HCT116 (cell line): Measurements from ENCODE around the gene KIF26B. TPM values are rescaled to one million over a fixed set of nuclear protein-coding genes. Genes with fewer than 3 reads are reported as not detected.

Experiments
- ATAC-seq: fragments of 200-7000 bp; cut with Tn5 transposase; 2 replicates; pipeline ENCODE4 v1.9.1; 2020; ENCODE audit warnings: mild to moderate bottlenecking, moderate library complexity
- BruUV-seq: library from RNA; stranded (reverse); fragments of 400-500 nt; replicated peaks from 2 replicates; lab custom pipeline; 2021; lab: Mats Ljungman, UMichigan
- CTCF ChIA-PET: fragments of 300-600 bp; sonication (Branson Sonifier 250); formaldehyde crosslinking; loops from one replicate; lab custom pipeline; 2021; ENCODE audit warnings: antibody characterized with exemption; lab: Charles Lee
- POLR2A ChIA-PET: fragments of 300-600, 350-600 bp; sonication (Branson Sonifier 250); formaldehyde crosslinking; loops from one replicate; lab custom pipeline; 2021; ENCODE audit warnings: antibody characterized with exemption; lab: Charles Lee
- RAD21 ChIA-PET, 2 experiments: fragments of 300-600 bp; sonication (Branson Sonifier 250); formaldehyde crosslinking; loops; one replicate each; lab custom pipeline; 2023; ENCODE audit warnings: low total read pairs in 2 of 2; ENCODE audit not compliant: uncharacterized antibody in 2 of 2, unreplicated experiment in 2 of 2, low non-redundant PET in 1 of 2; lab: Charles Lee
- DNase-seq: peaks from one replicate; pipeline ENCODE4 v3.0.0-alpha.2; 2010; ENCODE audit warnings: low read depth, low spot score
- H2AFZ ChIP-seq: fragments of 200-600 bp; shearing (Covaris generic), sonication (generic); 2 replicates; pipeline ENCODE4 v1.6.1; 2017; ENCODE audit warnings: low read depth, mixed run types, mixed read lengths, antibody characterized with exemption, low read length; ENCODE audit not compliant: poor library complexity, severe bottlenecking
- H3K27ac ChIP-seq: 2 replicates; pipeline ENCODE4 v1.5.1; 2012; ENCODE audit warnings: low read depth, low read length
- H3K27me3 ChIP-seq: fragments of 200-600 bp; sonication (generic); 2 replicates; pipeline ENCODE4 v1.6.1; 2016; ENCODE audit warnings: mixed run types, low read length, mixed read lengths; ENCODE audit not compliant: insufficient read depth
- H3K36me3 ChIP-seq, 2 experiments: fragments of 200-500 bp in 1 of 2; fragments of 200-600 bp in 1 of 2; sonication (Bioruptor generic) in 1 of 2; sonication (generic) in 1 of 2; 2 replicates each; pipeline versions ENCODE4 v1.5.1 to v1.6.1; 2014 to 2016; ENCODE audit warnings: low read length in 2 of 2, inconsistent platforms in 1 of 2, mixed read lengths in 1 of 2, mixed run types in 1 of 2; ENCODE audit not compliant: insufficient read depth in 2 of 2, control insufficient read depth in 1 of 2
- H3K4me1 ChIP-seq, 2 experiments: fragments of 200-600 bp in 1 of 2; sonication (generic) in 1 of 2; 2 replicates each; pipeline versions ENCODE4 v1.5.1 to v1.6.1; 2012 to 2017; ENCODE audit warnings: low read length in 2 of 2, inconsistent platforms in 1 of 2, mild to moderate bottlenecking in 1 of 2, mixed read lengths in 1 of 2, mixed run types in 1 of 2, moderate library complexity in 1 of 2; ENCODE audit not compliant: insufficient read depth in 2 of 2, control insufficient read depth in 1 of 2
- H3K4me2 ChIP-seq: fragments of 200-600 bp; sonication (generic); 2 replicates; pipeline ENCODE4 v1.6.1; 2017; ENCODE audit warnings: mixed run types, low read length, mixed read lengths
- H3K4me3 ChIP-seq, 2 experiments: fragments of 200-600 bp in 1 of 2; sonication (generic) in 1 of 2; replicated peaks in 1 of 2; 2 replicates each; pipeline ENCODE4 v1.5.1; 2011 to 2016; ENCODE audit warnings: low read length in 2 of 2, control low read depth in 1 of 2, low read depth in 1 of 2, mild to moderate bottlenecking in 1 of 2, mixed read lengths in 1 of 2, mixed run types in 1 of 2
- H3K79me2 ChIP-seq: fragments of 200-600 bp; sonication (generic); 2 replicates; pipeline ENCODE4 v1.6.1; 2017; ENCODE audit warnings: mild to moderate bottlenecking, mixed run types, low read length, moderate library complexity, mixed read lengths; ENCODE audit not compliant: insufficient read depth
- H3K9ac ChIP-seq: fragments of 200-600 bp; sonication (generic); 2 replicates; pipeline ENCODE4 v1.6.1; 2016; ENCODE audit warnings: low read length, mixed read lengths
- H3K9me2 ChIP-seq: fragments of 200-600 bp; sonication (generic), shearing (Covaris generic); 2 replicates; pipeline ENCODE4 v1.6.1; 2017; ENCODE audit warnings: mixed run types, mild to moderate bottlenecking, moderate library complexity; ENCODE audit not compliant: insufficient read depth
- H3K9me3 ChIP-seq, 2 experiments: fragments of 200-500 bp in 1 of 2; fragments of 200-600 bp in 1 of 2; sonication (Bioruptor generic) in 1 of 2; sonication (generic) in 1 of 2; 2 replicates each; pipeline ENCODE4 v1.6.1; 2014 to 2017; ENCODE audit warnings: low read length in 2 of 2, mixed read lengths in 2 of 2, inconsistent platforms in 1 of 2, low read depth in 1 of 2, mild to moderate bottlenecking in 1 of 2, mixed run types in 1 of 2, moderate library complexity in 1 of 2; ENCODE audit not compliant: control insufficient read depth in 1 of 2, insufficient read depth in 1 of 2
- H4K20me1 ChIP-seq: fragments of 200-600 bp; sonication (generic), shearing (Covaris generic); 2 replicates; pipeline ENCODE4 v1.6.1; 2017; ENCODE audit warnings: mixed run types, mild to moderate bottlenecking, moderate library complexity; ENCODE audit not compliant: insufficient read depth
- CBX3 ChIP-seq: IDR thresholded peaks from 2 replicates; pipeline ENCODE4 v1.6.1; 2012; ENCODE audit warnings: low read depth
- CEBPB ChIP-seq: IDR thresholded peaks from 2 replicates; pipeline ENCODE4 v1.6.1; 2012; ENCODE audit warnings: low read depth
- EGR1 ChIP-seq: IDR thresholded peaks from 2 replicates; pipeline ENCODE4 v1.6.1; 2012; ENCODE audit warnings: low read depth
- JUND ChIP-seq: IDR thresholded peaks from 2 replicates; pipeline ENCODE4 v1.6.1; 2012
- REST ChIP-seq: IDR thresholded peaks from 2 replicates; pipeline ENCODE4 v1.6.1; 2012; ENCODE audit warnings: low read depth
- TCF7L2 ChIP-seq: IDR thresholded peaks from 2 replicates; pipeline ENCODE4 v1.7.0; 2011; ENCODE audit warnings: borderline replicate concordance, inconsistent platforms; ENCODE audit not compliant: insufficient read depth, insufficient read length; ENCODE audit errors: extremely low read depth
- intact Hi-C: fragments of 100-400 bp; cut with micrococcal nuclease; formaldehyde crosslinking; loops from 2 replicates; pipeline ENCODE4 v1.10.0; 2022
- total RNA-seq: library from RNA; stranded (reverse); gene quantifications from one replicate; pipeline ENCODE4 v1.2.1, GENCODE V29; 2021; ENCODE audit not compliant: unreplicated experiment

Gene KIF26B
- total RNA-seq, 1 experiment from 2014 or later = 0.49 TPM

- intact Hi-C loops = no loop called here
- CTCF ChIA-PET = no interaction called here
- Histone ChIP-seq H3K4me2 (no peak overlapping the region), H3K4me3 (no peak overlapping the region), H3K79me2 (no peaks in the 10 kb centered on the region), H3K9ac (no peak overlapping the region), H3K9me3 (no peaks in the 10 kb centered on the region), H3K27ac (no peak overlapping the region), H3K36me3 (no peaks in the 10 kb centered on the region), H3K4me1 (no peaks in the 10 kb centered on the region), H3K9me2 (no peaks in the 10 kb centered on the region), H2AFZ (no peak overlapping the region), H3K27me3 (peaks cover 33% of the 10 kb centered on the region; the same call in 1 of the 2 replicates), H4K20me1 (no peaks in the 10 kb centered on the region)
- BruUV-seq = no TSS peak
- DNase-seq (no peak), ATAC-seq (no peak)
- RAD21 ChIA-PET = no interaction called here
- POLR2A ChIA-PET = no interaction called here
- no peak for TF ChIP-seq TCF7L2
- no peak for TF ChIP-seq REST
- TF ChIP-seq CEBPB = no peak
- no peak for TF ChIP-seq CBX3
- TF ChIP-seq EGR1 = no peak
- TF ChIP-seq JUND = no peak
These were observed 281.6 kb downstream of the KIF26B start for GRCh38 chr1:245436407-245436806.
